Hematopoietic multipotent progenitor cell treated with erythropoietin and hydrocortisone succinate and interleukin-3 and kit ligand, for 17 days (in vitro differentiated cells): ENCODE measurements around the gene PRRX2.
"Not testable (repeated sequence)": the region's sequence is repeated elsewhere in the genome, so short reads cannot be mapped to it uniquely, and the experiment has no call there.

Experiments
- DNase-seq: peaks from one replicate; pipeline ENCODE4 v3.0.0-alpha.2; 2015; ENCODE audit warnings: low spot score

Gene PRRX2

DNA sequence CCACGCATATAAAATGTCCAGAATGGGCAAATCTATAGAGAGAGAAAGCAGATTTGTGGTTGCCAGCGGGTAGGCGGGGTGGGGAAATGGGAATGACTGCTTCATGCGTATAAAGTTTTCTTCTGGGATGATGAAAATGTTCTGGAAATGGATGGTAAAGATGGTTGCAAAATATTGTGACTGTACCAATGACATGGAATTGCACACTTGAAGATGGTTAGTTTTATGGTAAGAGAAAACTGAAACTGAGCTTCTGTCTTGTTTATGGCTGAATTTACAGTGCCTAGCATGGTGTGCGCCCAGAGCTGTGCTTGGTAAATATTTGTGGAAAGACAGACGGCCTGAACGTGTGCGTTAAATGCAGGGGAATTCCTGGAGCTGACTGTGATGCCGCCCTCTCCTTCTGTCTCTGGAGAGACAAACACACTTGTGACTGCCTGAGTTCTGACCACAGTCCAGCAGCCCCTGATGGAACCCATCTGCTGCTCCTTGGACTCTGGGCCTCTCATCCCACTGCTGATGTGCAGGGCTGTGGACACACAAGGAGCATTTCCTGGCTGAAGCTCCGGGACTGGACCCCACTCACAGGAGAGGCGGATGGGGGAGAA lies 96.0 kb downstream of the PRRX2 start:
- DNase-seq, result no peak

- no peak for DNase-seq
Observed at GRCh38 chr9:129761901-129762369, 96.5 kb downstream of the PRRX2 start.

DNA sequence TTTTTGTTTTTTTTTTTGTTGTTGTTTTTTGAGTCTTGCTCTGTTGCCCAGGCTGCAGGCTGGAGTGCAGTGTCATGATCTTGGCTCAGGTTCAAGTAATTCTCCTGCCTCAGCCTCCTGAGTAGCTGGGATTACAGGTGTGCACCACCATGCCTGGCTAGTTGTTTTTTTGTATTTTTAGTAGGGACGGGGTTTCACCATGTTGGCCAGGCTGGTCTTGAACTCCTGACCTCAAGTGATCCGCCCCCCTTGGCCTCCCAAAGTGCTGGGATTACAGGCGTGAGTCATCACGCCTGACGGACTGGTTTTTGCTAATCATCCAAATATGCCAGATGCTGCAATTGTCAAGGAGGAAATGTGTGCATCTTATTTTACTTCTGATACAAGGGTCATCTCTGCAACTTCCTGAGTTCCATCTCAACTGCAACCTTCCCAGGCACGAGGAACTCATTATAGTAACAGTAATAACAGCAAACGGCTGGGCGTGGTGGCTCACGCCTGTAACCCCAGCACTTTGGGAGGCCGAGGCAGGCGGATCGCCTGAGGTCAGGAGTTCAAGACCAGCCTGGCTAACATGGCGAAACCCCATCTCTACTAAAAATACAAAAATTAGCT lies 97.0 kb downstream of the PRRX2 start:
- not testable (repeated sequence) for DNase-seq

GRCh38 chr9:129762985-129763926 lies 97.8 kb downstream of the PRRX2 start:
- DNase-seq, result no peak

GRCh38 chr9:129765764-129766317 lies 100.4 kb downstream of the PRRX2 start:
- no peak for DNase-seq

DNA sequence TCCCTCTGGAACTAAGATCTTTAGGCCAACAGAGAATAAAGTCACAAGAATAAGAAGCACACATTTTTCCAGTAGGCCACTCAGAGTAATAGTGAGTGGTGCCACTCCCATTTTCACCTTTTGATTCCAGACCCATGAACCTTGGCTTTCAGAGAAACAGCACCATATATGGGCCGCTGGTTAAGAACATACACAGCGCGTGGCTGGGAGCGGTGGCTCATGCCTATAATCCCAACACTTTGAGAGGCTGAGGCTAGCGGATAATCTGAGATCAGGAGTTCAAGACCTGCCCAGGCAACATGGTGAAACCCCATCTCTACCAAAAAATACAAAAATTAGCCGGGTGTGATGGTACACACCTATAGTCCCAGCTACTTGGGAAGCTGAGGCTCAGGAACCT lies 103.0 kb downstream of the PRRX2 start:
- DNase-seq, result no peak

- peak; percentile 52 for DNase-seq
Observed at GRCh38 chr9:129769669-129770068, 104.2 kb downstream of the PRRX2 start.

GRCh38 chr9:129770741-129771140 lies 105.3 kb downstream of the PRRX2 start:
- no peak for DNase-seq
